GM12864 (cell line): Measurements from ENCODE around the gene KRT26.

Experiments used
- DNase-seq: peaks from one replicate; pipeline ENCODE4 v3.0.0-alpha.2; 2011; ENCODE audit warnings: low read depth
- H3K4me3 ChIP-seq: 2 replicates; pipeline ENCODE4 v1.5.1; 2011; ENCODE audit warnings: mild to moderate bottlenecking, low read depth, low read length, control low read depth
- TF ChIP-seq, protein P1 (sequence below): IDR thresholded peaks from 2 replicates; pipeline ENCODE4 v1.5.1; 2011; ENCODE audit warnings: low read depth, mild to moderate bottlenecking, moderate library complexity, low read length, control low read depth, inconsistent platforms; ENCODE audit errors: missing control alignments

The KRT26 gene, protein sequence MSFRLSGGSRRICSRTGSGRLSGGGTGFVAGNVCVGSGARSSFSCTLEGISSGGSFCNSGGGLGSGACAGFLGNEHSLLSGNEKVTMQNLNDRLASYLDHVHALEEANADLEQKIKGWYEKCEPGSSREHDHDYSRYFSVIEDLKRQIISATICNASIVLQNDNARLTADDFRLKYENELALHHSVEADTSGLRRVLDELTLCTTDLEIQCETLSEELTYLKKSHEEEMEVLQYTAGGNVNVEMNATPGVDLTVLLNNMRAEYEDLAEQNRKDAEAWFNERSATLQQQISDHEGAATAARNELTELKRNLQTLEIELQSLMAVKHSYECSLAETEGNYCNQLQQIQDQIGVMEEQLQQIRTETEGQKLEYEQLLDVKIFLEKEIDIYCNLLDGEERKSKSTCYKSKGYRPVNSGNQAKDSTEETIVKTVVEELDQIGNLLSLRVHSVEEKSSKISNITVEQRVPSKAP

DNA sequence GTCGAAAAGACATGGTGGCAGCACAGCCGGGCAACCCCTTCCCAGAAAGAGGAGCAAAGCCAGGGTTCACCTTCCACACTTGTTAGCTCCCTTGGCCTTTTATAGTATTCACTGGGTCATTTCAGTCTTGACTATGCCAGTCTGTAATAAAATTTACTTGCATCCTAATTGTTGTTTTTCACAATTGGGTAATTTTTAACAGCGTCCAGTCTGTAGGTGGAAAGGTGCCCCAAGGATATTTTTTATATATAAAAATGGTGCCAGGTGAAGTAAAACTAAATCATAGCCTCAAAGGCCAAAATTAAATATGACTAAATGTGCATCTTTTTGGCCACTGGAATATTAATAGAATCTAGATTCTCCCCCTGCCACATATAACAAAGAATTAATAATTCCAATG is at the start of gene KRT26:
Gene KRT26 (minus strand): TSS at position 101 of the 400 bp plus-strand sequence. CDS start 88 bp downstream, at position 13.
- no peak within 1 kb of the TSS for H3K4me3 ChIP-seq
- no peak for DNase-seq
- TF ChIP-seq, protein P1, sequence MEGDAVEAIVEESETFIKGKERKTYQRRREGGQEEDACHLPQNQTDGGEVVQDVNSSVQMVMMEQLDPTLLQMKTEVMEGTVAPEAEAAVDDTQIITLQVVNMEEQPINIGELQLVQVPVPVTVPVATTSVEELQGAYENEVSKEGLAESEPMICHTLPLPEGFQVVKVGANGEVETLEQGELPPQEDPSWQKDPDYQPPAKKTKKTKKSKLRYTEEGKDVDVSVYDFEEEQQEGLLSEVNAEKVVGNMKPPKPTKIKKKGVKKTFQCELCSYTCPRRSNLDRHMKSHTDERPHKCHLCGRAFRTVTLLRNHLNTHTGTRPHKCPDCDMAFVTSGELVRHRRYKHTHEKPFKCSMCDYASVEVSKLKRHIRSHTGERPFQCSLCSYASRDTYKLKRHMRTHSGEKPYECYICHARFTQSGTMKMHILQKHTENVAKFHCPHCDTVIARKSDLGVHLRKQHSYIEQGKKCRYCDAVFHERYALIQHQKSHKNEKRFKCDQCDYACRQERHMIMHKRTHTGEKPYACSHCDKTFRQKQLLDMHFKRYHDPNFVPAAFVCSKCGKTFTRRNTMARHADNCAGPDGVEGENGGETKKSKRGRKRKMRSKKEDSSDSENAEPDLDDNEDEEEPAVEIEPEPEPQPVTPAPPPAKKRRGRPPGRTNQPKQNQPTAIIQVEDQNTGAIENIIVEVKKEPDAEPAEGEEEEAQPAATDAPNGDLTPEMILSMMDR: no peak

DNA sequence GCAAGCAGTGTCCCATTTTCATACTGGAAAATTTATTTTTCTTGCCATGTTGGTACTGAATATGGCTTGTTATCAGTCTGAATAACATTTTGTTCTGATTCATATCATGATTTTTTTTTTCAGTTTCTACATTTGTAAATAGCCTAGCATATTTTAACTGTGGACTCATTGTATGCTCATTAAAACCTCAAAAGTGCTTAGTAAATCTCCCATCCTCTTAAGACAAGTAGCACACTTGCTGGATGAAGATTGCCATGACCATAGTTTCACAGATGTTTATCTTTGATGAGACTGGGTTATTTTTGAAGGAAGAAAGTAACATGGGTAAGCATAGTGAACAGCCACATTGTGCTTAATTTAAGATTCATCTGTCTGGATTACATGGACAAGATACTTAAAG is 49.5 kb upstream of the KRT26 start:
- H3K4me3 ChIP-seq: no peak overlapping the region
- no peak for DNase-seq
- TF ChIP-seq, protein P1: no peak

DNA sequence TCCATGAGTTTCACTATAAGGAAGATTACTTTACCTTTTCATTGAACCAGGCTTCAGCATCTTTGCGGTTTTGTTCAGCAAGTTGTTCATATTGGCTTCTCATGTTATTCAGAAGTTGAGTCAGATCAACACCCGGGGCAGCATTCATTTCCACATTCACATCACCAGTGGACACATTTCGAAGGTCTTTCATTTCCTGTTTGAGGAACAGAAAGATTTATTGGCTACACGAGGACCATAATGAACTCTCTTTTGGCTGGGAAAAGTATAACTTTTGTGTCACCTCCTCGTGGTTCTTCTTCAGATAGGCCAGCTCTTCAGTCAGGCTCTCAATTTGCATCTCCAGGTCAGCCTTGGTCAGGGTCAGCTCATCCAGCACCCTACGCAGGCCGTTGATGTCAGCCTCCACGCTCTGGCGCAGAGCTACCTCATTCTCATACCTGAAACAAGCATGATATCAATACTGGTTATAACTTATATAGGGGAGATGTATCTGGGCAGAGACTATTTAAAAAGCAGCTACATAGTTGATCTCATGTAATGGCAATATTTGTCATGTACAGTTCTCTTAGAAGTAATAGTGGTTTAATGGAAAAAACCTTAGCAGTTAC is 48.3 kb upstream of the KRT26 start:
- H3K4me3 ChIP-seq: no peak overlapping the region
- DNase-seq: no peak
- TF ChIP-seq, protein P1: no peak

DNA sequence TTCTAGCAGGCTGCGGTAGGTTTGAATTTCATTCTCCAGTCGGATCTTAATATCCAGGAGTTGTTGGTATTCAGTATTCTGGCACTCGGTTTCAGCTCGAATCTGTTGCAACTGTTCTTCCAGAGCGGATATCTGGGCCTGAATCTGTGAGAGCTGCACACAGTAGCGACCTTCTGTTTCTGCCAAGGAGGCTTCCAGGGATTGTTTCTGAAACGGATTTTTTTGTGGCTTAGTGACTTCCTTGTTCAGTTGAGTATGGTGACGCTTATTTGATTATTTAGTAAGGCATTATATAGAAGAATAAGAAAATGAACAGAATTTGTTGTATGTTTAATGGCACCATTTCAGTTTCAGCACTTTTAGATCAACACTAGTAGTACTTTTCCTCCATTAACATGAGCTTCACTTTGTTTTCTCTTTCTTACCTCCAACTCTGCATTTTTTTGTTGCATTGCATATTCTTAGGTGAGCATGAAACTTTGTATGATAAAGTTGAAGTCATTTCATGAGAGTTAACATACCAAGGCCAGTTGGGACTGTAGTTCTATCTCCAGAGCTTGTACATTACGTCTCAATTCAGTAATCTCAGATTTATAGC is 47.6 kb upstream of the KRT26 start:
- no peak for DNase-seq
- peak overlapping the region; percentile 50 for H3K4me3 ChIP-seq
- TF ChIP-seq, protein P1: no peak

DNA sequence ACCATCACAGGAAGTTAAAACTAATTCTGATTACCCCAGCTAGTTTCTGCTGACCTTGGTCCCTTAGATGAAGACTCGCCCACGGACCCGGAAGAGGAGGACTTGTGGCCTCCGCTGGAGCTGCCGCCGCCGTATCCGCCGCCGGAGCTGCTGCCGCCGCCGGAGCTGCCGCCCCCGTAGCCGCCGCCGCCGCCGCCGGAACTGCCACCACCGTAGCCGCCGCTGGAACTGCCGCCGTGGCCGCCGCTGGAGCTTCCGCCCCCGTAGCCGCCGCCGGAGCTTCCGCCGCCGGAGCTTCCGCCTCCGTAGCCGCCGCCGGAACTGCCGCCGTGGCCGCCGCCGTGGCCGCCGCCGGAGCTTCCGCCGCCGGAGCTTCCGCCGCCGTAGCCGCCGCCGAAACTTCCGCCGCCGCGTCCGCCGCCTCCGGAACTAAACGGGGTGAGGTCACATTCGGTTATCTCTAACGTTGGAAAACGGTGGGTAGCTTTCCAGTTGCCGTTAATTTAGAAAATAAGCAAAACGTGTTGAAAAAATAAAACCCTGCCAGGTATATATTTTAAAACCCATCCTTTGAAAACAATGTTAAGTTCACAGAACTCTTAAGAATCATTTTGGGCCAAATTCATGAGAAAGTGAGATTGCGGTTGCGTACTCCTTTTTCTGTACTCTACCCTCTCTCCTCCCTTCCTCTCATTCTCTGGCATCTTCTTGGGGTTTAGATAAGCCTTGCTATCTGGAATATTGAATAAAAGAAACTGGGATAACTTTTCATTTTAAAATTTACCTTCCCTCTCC is 46.9 kb upstream of the KRT26 start:
- peak; percentile 22 for DNase-seq
- TF ChIP-seq, protein P1: no peak
- H3K4me3 ChIP-seq: peak overlapping the region; percentile 71

DNA sequence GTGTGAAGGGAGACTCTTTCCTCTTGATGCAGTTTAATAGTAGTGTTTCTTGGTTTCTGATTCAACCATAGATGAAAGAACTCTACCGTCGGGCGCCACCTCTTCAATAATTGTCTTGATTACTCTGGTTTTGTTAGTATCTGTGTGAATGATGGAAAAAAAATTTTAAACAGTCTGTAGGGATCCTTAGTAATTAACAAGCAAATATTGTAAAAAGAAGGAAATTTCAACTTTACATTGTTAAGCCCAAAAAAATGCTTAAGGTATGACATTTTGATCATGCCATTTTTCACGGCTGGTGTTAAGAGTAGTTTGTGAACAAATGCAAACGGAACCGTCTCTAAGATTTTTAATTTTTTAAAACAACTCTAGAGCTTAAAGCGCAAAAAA is 46.3 kb upstream of the KRT26 start:
- no peak for DNase-seq
- TF ChIP-seq, protein P1: no peak

More for the DNA sequence above, 46.3 kb upstream of the KRT26 start:
- peak overlapping the region; percentile 71 for H3K4me3 ChIP-seq
